ENCODE data around the gene KRTAP2-4. TPM values are rescaled to one million over a fixed set of nuclear protein-coding genes. Genes with fewer than 3 reads are reported as not detected.

KRTAP2-4 gene
- total and polyA plus RNA-seq, 4 donors = not detected

- TF ChIP-seq REST (IDR thresholded peaks at IDR 0.05) = no peak
Observed at GRCh38 chr17:41019415-41019814, 46.3 kb downstream of the KRTAP2-4 start (continued).

GRCh38 chr17:41018541-41018940 is 47.1 kb downstream of the KRTAP2-4 start:
- 82% methylated on average over 3 of the region's 3 CpGs for WGBS
- TF ChIP-seq TAF1 (conservative IDR thresholded peaks at IDR 0.05) = no peak

DNA sequence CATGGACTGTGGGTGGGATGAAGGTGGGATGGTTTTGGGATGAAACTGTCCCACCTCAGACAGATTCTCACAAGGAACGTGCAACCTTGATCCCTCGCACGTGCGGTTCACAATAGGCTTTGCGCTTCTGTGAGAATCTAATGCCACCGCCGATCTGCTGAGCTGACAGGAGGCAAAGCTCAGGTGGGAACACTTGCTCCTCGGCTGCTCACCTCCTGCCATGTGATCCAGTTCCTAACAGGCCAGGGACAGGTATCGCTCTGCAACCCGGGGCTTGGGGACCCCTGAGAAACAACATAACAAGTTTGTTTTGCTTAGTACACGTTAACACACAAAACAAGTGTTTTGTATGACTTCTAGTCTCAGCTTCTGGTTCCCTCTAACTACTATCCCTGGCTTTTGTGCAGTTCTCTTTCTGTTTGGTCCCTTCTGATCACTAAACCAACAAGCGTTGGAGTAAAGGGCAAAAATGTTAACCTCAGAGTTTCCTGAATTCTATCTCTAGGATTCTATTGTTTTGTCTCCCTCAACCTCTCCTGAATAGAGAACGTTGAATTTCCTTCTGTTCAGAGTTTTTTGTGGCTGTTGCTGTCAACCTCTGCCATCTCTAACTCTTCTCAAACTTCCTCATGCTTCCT is 49.0 kb downstream of the KRTAP2-4 start:
- H3K9me3 ChIP-seq (ENCODE audit: control insufficient read depth in 4 of 4, low read length in 3 of 4) = peaks cover 0 to 7% (median 2%) of the 10 kb centered on the region in 4 donors
- H3K36me3 ChIP-seq (ENCODE audit: control insufficient read depth in 4 of 4, insufficient read depth in 3 of 4, low read depth in 1 of 4, low read length in 3 of 4) = no peaks in the 10 kb centered on the region
- H3K9ac ChIP-seq (ENCODE audit: low read depth in 1 of 2, low read length in 2 of 2) = no peak overlapping the region
- no peak for TF ChIP-seq RAD21 (IDR thresholded peaks at IDR 0.05)
- no peaks in the 10 kb centered on the region for H3K4me1 ChIP-seq (ENCODE audit: control insufficient read depth in 4 of 4, insufficient read depth in 4 of 4, low read length in 3 of 4)
- peaks cover 0 to 4% (median 0%) of the 10 kb centered on the region in 4 donors for H3K27me3 ChIP-seq (ENCODE audit: control insufficient read depth in 4 of 4, insufficient read depth in 4 of 4, low read length in 3 of 4)
- H3K27ac ChIP-seq (ENCODE audit: low read depth in 1 of 2, low read length in 2 of 2) = no peak overlapping the region
- H3K4me3 ChIP-seq (ENCODE audit: low read depth in 1 of 3, low read length in 3 of 3) = no peak overlapping the region
- 66% methylated on average over 13 of the region's 13 CpGs for WGBS
- DNase-seq (ENCODE audit: low spot score) = no peak

More at GRCh38 chr17:41018541-41018940, 47.1 kb downstream of the KRTAP2-4 start:
- H3K9me3 ChIP-seq (ENCODE audit: control insufficient read depth in 4 of 4, low read length in 3 of 4) = peaks cover 0 to 9% (median 2%) of the 10 kb centered on the region in 4 donors
- H3K27ac ChIP-seq (ENCODE audit: low read depth in 1 of 2, low read length in 2 of 2) = no peak overlapping the region
- H3K9ac ChIP-seq (ENCODE audit: low read depth in 1 of 2, low read length in 2 of 2) = no peak overlapping the region
- H3K36me3 ChIP-seq (ENCODE audit: control insufficient read depth in 4 of 4, insufficient read depth in 3 of 4, low read depth in 1 of 4, low read length in 3 of 4) = no peaks in the 10 kb centered on the region
- peaks cover 0 to 4% (median 0%) of the 10 kb centered on the region in 4 donors for H3K27me3 ChIP-seq (ENCODE audit: control insufficient read depth in 4 of 4, insufficient read depth in 4 of 4, low read length in 3 of 4)
- no peaks in the 10 kb centered on the region for H3K4me1 ChIP-seq (ENCODE audit: control insufficient read depth in 4 of 4, insufficient read depth in 4 of 4, low read length in 3 of 4)
- no peak for DNase-seq (ENCODE audit: low spot score)
- H3K4me3 ChIP-seq (ENCODE audit: low read depth in 1 of 3, low read length in 3 of 3) = no peak overlapping the region

- Histone ChIP-seq H3K4me1 (ENCODE audit: control insufficient read depth in 4 of 4, insufficient read depth in 4 of 4, low read length in 3 of 4) (no peaks in the 10 kb centered on the region), H3K27ac (ENCODE audit: low read depth in 1 of 2, low read length in 2 of 2) (no peak overlapping the region), H3K4me3 (ENCODE audit: low read depth in 1 of 3, low read length in 3 of 3) (no peak overlapping the region), H3K9me3 (ENCODE audit: control insufficient read depth in 4 of 4, low read length in 3 of 4) (no peaks in the 10 kb centered on the region), H3K9ac (ENCODE audit: low read depth in 1 of 2, low read length in 2 of 2) (no peak overlapping the region), H3K36me3 (ENCODE audit: control insufficient read depth in 4 of 4, insufficient read depth in 3 of 4, low read depth in 1 of 4, low read length in 3 of 4) (no peaks in the 10 kb centered on the region), H3K27me3 (ENCODE audit: control insufficient read depth in 4 of 4, insufficient read depth in 4 of 4, low read length in 3 of 4) (peaks cover 0 to 4% (median 0%) of the 10 kb centered on the region in 4 donors)
- WGBS = 74% methylated on average over 7 of the region's 7 CpGs
- TF ChIP-seq, protein P1, sequence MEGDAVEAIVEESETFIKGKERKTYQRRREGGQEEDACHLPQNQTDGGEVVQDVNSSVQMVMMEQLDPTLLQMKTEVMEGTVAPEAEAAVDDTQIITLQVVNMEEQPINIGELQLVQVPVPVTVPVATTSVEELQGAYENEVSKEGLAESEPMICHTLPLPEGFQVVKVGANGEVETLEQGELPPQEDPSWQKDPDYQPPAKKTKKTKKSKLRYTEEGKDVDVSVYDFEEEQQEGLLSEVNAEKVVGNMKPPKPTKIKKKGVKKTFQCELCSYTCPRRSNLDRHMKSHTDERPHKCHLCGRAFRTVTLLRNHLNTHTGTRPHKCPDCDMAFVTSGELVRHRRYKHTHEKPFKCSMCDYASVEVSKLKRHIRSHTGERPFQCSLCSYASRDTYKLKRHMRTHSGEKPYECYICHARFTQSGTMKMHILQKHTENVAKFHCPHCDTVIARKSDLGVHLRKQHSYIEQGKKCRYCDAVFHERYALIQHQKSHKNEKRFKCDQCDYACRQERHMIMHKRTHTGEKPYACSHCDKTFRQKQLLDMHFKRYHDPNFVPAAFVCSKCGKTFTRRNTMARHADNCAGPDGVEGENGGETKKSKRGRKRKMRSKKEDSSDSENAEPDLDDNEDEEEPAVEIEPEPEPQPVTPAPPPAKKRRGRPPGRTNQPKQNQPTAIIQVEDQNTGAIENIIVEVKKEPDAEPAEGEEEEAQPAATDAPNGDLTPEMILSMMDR (IDR thresholded peaks at IDR 0.05; ENCODE audit: low read depth, low read length, missing input control) = no peak
- no peak for TF ChIP-seq FOXA1 (IDR thresholded peaks at IDR 0.05)
- TF ChIP-seq ZBTB33 (IDR thresholded peaks at IDR 0.05) = no peak
- no peak for TF ChIP-seq SP1 (IDR thresholded peaks at IDR 0.05)
- TF ChIP-seq GABPA (IDR thresholded peaks at IDR 0.05 in 1 of 2, conservative IDR thresholded peaks at IDR 0.05 in 1 of 2) = no peak
- TF ChIP-seq HNF4G (IDR thresholded peaks at IDR 0.05) = no peak
- no peak for TF ChIP-seq YY1 (IDR thresholded peaks at IDR 0.05)
- no peak for TF ChIP-seq NR2F2 (IDR thresholded peaks at IDR 0.05)
- TF ChIP-seq EGR1 (IDR thresholded peaks at IDR 0.05; ENCODE audit: low read depth in 2 of 2) = no peak
- TF ChIP-seq, protein P2, sequence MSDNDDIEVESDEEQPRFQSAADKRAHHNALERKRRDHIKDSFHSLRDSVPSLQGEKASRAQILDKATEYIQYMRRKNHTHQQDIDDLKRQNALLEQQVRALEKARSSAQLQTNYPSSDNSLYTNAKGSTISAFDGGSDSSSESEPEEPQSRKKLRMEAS (IDR thresholded peaks at IDR 0.05) = no peak
- no peak for TF ChIP-seq RXRA (IDR thresholded peaks at IDR 0.05)
- no peak for DNase-seq (ENCODE audit: low spot score)
Observed at GRCh38 chr17:41015454-41015853, 50.2 kb downstream of the KRTAP2-4 start.
